CD4-positive, alpha-beta T cell (primary cell): ENCODE data around the gene PDGFD. TPM values are rescaled to one million over a fixed set of nuclear protein-coding genes. Genes with fewer than 3 reads are reported as not detected.

ENCODE experiments used
- ATAC-seq: fragments of 200-7000 bp; cut with Tn5 transposase; one replicate; pipeline ENCODE4 v1.10.0; 2022; ENCODE audit warnings: mild to moderate bottlenecking; ENCODE audit not compliant: poor library complexity
- CTCF ChIA-PET: fragments of 350-600 bp; sonication (Branson Sonifier 250); formaldehyde crosslinking; loops from one replicate; lab custom pipeline; 2021; ENCODE audit warnings: antibody characterized with exemption, inconsistent platforms; lab: Charles Lee
- POLR2A ChIA-PET: fragments of 350-600 bp; sonication (Branson Sonifier 250); formaldehyde crosslinking; loops from one replicate; lab custom pipeline; 2021; ENCODE audit warnings: antibody characterized with exemption, inconsistent platforms; lab: Charles Lee
- DNase-seq, 14 experiments: peaks; one replicate each; pipeline ENCODE4 v3.0.0-alpha.2; 2013 to 2020; ENCODE audit warnings: mixed read lengths in 2 of 14
- H3K27ac ChIP-seq, 2 donors: one replicate each; pipeline versions ENCODE4 v1.5.1 to v1.7.0; 2013; ENCODE audit warnings: low read length in 2 of 2, low read depth in 1 of 2, mild to moderate bottlenecking in 1 of 2
- H3K27me3 ChIP-seq, 2 experiments: 1 replicate in 1 of 2; 2 replicates in 1 of 2; pipeline versions ENCODE4 v1.6.1 to v1.7.0; 2013; ENCODE audit warnings: low read length in 2 of 2, control low read depth in 1 of 2, mild to moderate bottlenecking in 1 of 2, moderate library complexity in 1 of 2; ENCODE audit not compliant: insufficient read depth in 2 of 2, control insufficient read depth in 1 of 2
- H3K36me3 ChIP-seq: one replicate; pipeline ENCODE4 v1.6.1; 2013; ENCODE audit warnings: low read length, control low read depth; ENCODE audit not compliant: insufficient read depth
- H3K4me1 ChIP-seq: one replicate; pipeline ENCODE4 v1.6.1; 2013; ENCODE audit warnings: low read length, control low read depth; ENCODE audit not compliant: insufficient read depth
- H3K4me3 ChIP-seq: one replicate; pipeline ENCODE4 v1.5.1; 2013; ENCODE audit warnings: mild to moderate bottlenecking, low read length, moderate library complexity
- H3K9me3 ChIP-seq, 2 experiments: 1 replicate in 1 of 2; 2 replicates in 1 of 2; pipeline versions ENCODE4 v1.6.1 to v1.7.0; 2013; ENCODE audit warnings: low read length in 2 of 2, mild to moderate bottlenecking in 2 of 2, control low read depth in 1 of 2, moderate library complexity in 1 of 2; ENCODE audit not compliant: control insufficient read depth in 1 of 2, insufficient read depth in 1 of 2
- H3K27ac Mint-ChIP-seq: one replicate; pipeline ENCODE4 v1.8.0; 2020; ENCODE audit warnings: mixed read lengths
- H3K27me3 Mint-ChIP-seq: one replicate; pipeline ENCODE4 v1.8.0; 2021; ENCODE audit warnings: mixed read lengths
- H3K36me3 Mint-ChIP-seq: one replicate; pipeline ENCODE4 v1.8.0; 2021; ENCODE audit warnings: low read depth, mixed read lengths
- H3K4me1 Mint-ChIP-seq: one replicate; pipeline ENCODE4 v1.8.0; 2021; ENCODE audit warnings: low read depth, mixed read lengths
- H3K4me3 Mint-ChIP-seq: one replicate; pipeline ENCODE4 v1.8.0; 2020; ENCODE audit warnings: mild to moderate bottlenecking, mixed read lengths
- H3K9me3 Mint-ChIP-seq: one replicate; pipeline ENCODE4 v1.8.0; 2020; ENCODE audit warnings: mixed read lengths
- CTCF ChIP-seq: fragments of 200-600 bp; IDR thresholded peaks from one replicate; pipeline ENCODE4 v1.8.0; 2022; ENCODE audit warnings: antibody characterized with exemption, mild to moderate bottlenecking
- intact Hi-C, 2 experiments: fragments of 100-400 bp; cut with DNase I in 1 of 2; cut with micrococcal nuclease in 1 of 2; formaldehyde crosslinking; loops; one replicate each; pipeline versions ENCODE4 v1.15.1 to v1.9.0; 2023 to 2025; cut with DNase I, micrococcal nuclease
- total RNA-seq, 174 experiments: library from RNA in 2 of 174; stranded (reverse) in 2 of 174; gene quantifications; one replicate each; pipeline ENCODE4 v1.2.3 and lab custom pipeline; 2021 to 2026

PDGFD gene
- total RNA-seq, 2 experiments from 2014 or later: not detected

- intact Hi-C loops: no loop called here
- Mint-ChIP-seq H3K27me3 (no peaks in the 10 kb centered on the region), H3K36me3 (no peaks in the 10 kb centered on the region), H3K4me3 (no peak overlapping the region), H3K27ac (no peak overlapping the region), H3K4me1 (no peaks in the 10 kb centered on the region), H3K9me3 (peaks cover 5% of the 10 kb centered on the region)
- ATAC-seq (no peak), DNase-seq (no peak)
- peaks cover 0 to 2% of the 10 kb centered on the region in 2 experiments for H3K9me3 ChIP-seq
- H3K4me1 ChIP-seq: no peaks in the 10 kb centered on the region
- no peaks in the 10 kb centered on the region for H3K36me3 ChIP-seq
- no peak overlapping the region for H3K4me3 ChIP-seq
- no peak overlapping the region for H3K27ac ChIP-seq
- no peak for TF ChIP-seq CTCF
- CTCF ChIA-PET: no interaction called here
- no peaks in the 10 kb centered on the region for H3K27me3 ChIP-seq
- POLR2A ChIA-PET: no interaction called here
Observed at GRCh38 chr11:103895106-103895505, 268.8 kb downstream of the PDGFD start.

GRCh38 chr11:103894673-103895072 is 269.3 kb downstream of the PDGFD start:
- no peak for TF ChIP-seq CTCF
- no peaks in the 10 kb centered on the region for H3K27me3 Mint-ChIP-seq
- Histone ChIP-seq H3K4me3 (no peak overlapping the region), H3K36me3 (no peaks in the 10 kb centered on the region), H3K27me3 (no peaks in the 10 kb centered on the region), H3K27ac (no peak overlapping the region), H3K9me3 (peaks cover 0 to 6% of the 10 kb centered on the region in 2 experiments), H3K4me1 (no peaks in the 10 kb centered on the region)
- DNase-seq: no peak
- POLR2A ChIA-PET: no interaction called here
- H3K9me3 Mint-ChIP-seq: peaks cover 5% of the 10 kb centered on the region
- H3K36me3 Mint-ChIP-seq: no peaks in the 10 kb centered on the region
- H3K27ac Mint-ChIP-seq: no peak overlapping the region
- CTCF ChIA-PET: no interaction called here
- no peak for ATAC-seq
- H3K4me3 Mint-ChIP-seq: no peak overlapping the region
- no peaks in the 10 kb centered on the region for H3K4me1 Mint-ChIP-seq
- intact Hi-C loops: no loop called here

- no peak for TF ChIP-seq CTCF
- CTCF ChIA-PET: no interaction called here
- H3K4me1 ChIP-seq: no peaks in the 10 kb centered on the region
- no peak overlapping the region for H3K4me3 ChIP-seq
- Mint-ChIP-seq H3K4me3 (no peak overlapping the region), H3K4me1 (no peaks in the 10 kb centered on the region), H3K27ac (no peak overlapping the region), H3K36me3 (no peaks in the 10 kb centered on the region), H3K27me3 (no peaks in the 10 kb centered on the region), H3K9me3 (peaks cover 5% of the 10 kb centered on the region)
- H3K27me3 ChIP-seq: no peaks in the 10 kb centered on the region
- POLR2A ChIA-PET: no interaction called here
- H3K9me3 ChIP-seq: peaks cover 0 to 7% of the 10 kb centered on the region in 2 experiments
- no peaks in the 10 kb centered on the region for H3K36me3 ChIP-seq
- ATAC-seq (no peak), DNase-seq (no peak)
- H3K27ac ChIP-seq: no peak overlapping the region
- intact Hi-C loops: no loop called here
Observed at GRCh38 chr11:103894034-103894433, 269.9 kb downstream of the PDGFD start.
